Dedifferentiated amniotic fluid mesenchymal stem cell (primary cell): Measurements from ENCODE around the gene EIF2S2.

Experiments used
- DNase-seq: peaks from one replicate; pipeline ENCODE4 v3.0.0-alpha.2; 2016; ENCODE audit errors: extremely low spot score

The EIF2S2 gene

GRCh38 chr20:34120213-34120612 lies 8.2 kb upstream of the EIF2S2 start:
- no peak for DNase-seq

DNA sequence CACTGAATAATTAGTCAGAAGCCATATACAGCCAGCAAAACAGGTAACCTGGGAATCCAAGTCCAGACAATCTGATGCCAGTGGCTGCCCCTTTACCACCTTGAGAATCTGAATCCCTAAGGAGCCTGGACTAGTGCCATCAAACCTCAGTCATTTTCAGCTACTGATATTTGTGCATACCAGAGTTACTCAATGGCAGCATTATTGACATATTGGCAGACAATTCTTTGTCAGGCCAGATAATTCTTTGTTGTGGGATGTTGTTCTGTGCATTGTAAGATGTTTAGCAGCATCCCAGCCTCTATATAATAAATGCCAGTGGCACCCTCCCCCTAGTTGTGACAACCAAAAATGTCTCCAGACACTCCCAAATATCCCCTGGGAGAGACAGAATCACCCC lies 3.2 kb upstream of the EIF2S2 start:
- no peak for DNase-seq

- DNase-seq: no peak
Observed at GRCh38 chr20:34114809-34115208, 2.8 kb upstream of the EIF2S2 start.

DNA sequence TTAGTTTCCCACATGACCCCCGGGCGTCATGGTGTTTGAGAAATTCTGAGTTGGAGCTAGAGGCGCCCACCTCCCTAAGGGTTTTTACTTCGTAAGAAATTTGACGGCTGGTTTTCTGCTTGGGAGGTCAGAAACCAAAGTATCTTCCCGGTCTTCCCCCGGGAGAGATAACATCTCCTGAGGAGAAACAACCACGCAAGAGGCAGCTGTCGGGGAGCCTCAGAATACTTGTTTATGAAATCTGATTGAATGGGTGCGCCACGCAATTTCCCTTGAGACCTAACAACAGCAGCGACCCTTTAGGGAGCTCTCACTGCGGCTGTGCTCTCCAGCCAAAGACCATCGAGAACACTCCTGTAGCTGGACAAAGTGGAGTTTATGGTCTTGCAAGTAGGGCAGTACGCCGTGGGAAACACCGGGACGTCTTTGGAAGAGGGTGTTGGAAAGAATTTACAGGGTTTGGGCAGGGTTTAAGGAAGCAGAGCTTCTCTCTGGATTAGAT lies 608 bp upstream of the EIF2S2 start:
- no peak for DNase-seq

- peak; percentile 34 for DNase-seq
Observed at GRCh38 chr20:34110745-34111641, 1.1 kb downstream of the EIF2S2 start.

GRCh38 chr20:34110025-34110744 lies 1.9 kb downstream of the EIF2S2 start:
- no peak for DNase-seq

- no peak for DNase-seq
Observed at GRCh38 chr20:34109442-34109841, 2.6 kb downstream of the EIF2S2 start.

GRCh38 chr20:34108616-34109174 lies 3.3 kb downstream of the EIF2S2 start:
- DNase-seq: no peak

- DNase-seq: no peak
Observed at GRCh38 chr20:34105978-34106675, 5.9 kb downstream of the EIF2S2 start.

- no peak for DNase-seq
Observed at GRCh38 chr20:34104059-34104458, 8.0 kb downstream of the EIF2S2 start.

DNA sequence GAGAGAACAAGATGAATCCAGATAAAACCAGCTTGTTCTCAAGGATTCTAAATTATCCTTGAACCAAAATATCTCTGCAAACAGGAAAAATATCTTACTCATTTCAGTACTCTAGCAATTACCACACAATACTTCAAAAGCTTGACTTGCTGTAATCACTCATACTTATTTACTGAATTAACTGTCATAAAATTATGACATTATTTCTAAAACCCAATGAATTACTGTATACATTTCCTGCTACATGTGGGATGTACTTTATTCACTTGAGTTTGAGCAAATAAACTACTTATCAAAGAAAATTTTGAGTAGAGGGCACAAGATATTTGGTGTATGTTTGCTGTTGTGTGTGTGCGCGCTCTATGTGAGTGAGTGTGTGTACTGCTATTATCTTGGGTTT lies 9.7 kb downstream of the EIF2S2 start:
- no peak for DNase-seq

DNA sequence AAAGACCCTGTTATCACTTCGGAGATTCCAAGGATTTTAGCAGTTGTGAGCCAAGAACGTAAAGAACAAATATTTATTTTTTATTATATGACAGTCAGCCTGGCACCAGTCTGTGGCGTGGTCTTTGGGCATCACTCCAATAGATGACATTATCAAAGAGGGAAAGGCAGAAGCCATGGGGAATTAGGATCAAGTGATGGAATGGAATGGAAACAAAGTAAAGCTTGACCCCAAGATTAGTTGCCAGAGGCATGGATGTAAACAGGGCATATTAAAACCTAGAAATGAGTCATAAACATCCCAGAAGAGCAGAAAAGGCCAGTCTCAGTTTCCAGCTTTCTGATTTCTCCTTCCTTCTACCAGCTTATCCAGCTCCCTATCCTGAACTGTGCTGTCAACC lies 11.5 kb downstream of the EIF2S2 start:
- DNase-seq: no peak

DNA sequence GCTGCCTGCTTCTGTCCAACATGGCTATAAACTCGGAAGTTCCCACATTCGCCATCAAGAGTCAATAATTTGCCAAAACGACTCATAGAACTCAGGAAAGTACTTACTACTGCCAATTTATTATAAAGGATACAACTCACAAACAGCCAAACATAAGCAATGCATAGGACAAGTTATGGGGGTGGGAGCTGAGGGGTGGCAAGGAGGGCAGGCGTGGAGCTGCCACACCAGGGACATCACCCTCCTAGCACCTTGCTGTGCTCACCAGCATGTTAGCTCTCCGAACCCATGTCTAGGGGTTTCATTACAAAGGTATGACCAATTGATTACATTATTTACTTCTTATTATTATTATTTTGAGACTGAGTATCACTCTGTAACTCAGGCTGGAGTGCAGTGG lies 12.4 kb downstream of the EIF2S2 start:
- no peak for DNase-seq

DNA sequence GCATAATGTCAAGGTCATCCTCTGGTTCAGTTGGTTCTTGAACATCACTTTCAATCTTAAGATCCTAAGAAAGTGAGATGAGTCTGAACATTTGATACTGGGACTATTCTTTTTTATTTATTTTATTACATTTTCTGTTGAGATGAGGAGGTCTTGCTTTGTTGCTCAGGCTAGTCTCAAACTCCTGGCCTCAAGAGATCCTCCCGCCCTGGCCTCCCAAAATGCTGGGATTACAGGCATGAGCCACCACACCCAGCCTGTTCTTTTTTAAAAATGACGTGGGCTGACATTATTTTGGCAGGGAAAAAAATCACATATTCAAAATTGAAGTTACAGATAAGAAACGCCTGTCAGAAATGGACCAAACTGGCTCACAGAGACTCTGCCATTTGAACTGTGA lies 13.5 kb downstream of the EIF2S2 start:
- no peak for DNase-seq

- DNase-seq: no peak
Observed at GRCh38 chr20:34096699-34097444, 15.2 kb downstream of the EIF2S2 start.

DNA sequence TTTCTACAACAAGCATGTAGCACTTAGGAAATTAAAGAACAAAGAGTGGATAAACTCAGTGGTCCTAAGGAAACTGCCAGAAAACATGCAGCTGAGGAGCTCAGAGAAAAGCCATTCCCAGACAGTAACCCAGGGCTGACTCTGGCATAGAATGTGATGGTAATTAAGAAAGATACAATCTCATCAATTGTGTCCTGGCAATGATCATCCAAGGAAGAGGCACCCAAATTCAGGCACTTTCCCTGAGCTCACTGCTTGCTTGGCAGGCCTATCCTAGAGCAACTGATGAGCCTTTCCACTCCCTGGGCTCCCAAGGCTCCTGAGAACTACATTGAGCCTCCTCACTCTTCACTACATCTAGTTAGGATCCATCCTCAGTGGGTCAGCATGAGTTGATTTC lies 16.2 kb downstream of the EIF2S2 start:
- no peak for DNase-seq

DNA sequence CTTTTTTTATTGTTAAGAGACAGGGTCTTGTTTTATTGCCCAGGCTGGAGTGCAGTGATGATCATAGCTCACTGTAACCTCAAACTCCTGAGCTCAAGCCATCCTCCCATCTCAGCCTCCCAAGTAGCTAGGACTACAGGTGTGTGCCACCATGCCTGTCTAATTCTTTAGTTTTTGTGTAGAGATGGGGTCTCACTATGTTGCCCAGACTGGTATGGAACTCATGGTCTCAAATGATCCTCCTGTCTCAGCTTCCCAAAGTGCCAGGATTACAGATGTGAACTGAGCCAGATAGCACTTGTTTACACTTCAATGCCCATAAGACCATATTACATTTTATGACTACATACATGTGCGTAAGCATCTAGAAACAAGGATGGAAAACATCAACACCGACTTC lies 18.1 kb downstream of the EIF2S2 start:
- no peak for DNase-seq

- DNase-seq: no peak
Observed at GRCh38 chr20:34091637-34092200, 20.3 kb downstream of the EIF2S2 start.

DNA sequence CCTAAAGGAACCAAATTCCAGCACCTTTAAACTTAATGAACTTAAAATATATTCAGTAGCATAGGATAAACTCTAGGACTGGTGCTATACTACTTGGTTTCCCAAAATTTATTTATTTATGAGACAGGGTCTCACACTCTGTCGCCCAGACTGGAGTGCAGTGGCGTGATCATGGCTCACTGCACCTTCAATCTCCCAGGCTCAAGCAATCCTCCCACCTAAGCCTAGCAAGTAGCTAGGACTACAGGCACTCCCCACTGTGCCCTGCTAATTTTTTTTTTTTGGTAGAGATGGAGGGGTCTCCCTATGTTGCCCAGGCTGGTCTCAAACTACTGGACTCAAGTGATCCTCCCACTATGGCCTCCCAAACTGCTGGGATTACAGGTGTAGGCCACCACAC lies 21.4 kb downstream of the EIF2S2 start:
- no peak for DNase-seq

DNA sequence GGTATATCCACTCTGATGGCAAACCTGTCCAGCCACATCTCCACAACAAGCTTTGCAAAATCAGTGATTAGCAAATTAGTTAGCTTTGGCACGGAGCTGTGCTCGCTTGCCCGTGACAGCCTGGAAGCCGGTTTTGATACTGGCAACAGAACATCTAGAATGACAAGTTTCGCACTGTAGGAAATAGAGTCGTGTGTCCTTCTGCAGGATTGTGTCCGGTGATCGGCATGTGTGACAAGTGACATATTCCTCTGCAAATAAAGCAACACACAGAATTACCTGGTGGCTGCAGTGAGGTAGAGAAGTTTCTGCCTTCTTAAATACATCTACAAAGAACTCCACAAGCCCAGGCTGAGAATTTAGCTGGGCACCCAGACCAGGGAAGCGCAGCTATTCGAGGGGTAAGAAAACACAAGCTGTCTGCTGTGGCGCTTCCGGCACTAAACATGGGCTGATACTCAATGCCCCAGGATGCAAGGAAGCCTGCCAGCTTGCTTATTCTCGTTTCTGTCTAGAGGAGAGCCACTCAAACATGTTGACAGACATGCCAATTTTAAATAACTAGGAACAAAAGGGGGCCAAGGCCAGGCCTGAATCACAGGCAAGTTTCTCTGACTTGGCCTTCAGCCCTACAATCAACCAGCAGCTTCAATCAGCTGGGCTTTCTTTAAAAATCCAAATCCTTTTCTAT lies 22.2 kb downstream of the EIF2S2 start:
- no peak for DNase-seq

GRCh38 chr20:34089175-34089479 lies 22.9 kb downstream of the EIF2S2 start:
- DNase-seq: no peak
